ENCODE results near the gene KRTAP4-11.

GRCh38 chr17:41145261-41145660, 27.1 kb upstream of the KRTAP4-11 start:
- no peak for TF ChIP-seq CTCF (conservative IDR thresholded peaks at IDR 0.05; ENCODE audit: low read depth, low read length)
- TF ChIP-seq EZH2 (IDR thresholded peaks at IDR 0.05; ENCODE audit: borderline replicate concordance, low read depth, low read length, poor library complexity, severe bottlenecking), result no peak
